Hepatocyte (in vitro differentiated cells): ENCODE measurements around the gene TMEM45A.

Source experiments
- EZH2 ChIP-seq: fragments of 200-600 bp; sonication (generic); IDR thresholded peaks from 2 replicates; pipeline ENCODE4 v1.6.1; 2016; ENCODE audit warnings: antibody characterized with exemption, mild to moderate bottlenecking, borderline replicate concordance
- EZH2phosphoT487 ChIP-seq: fragments of 200-600 bp; sonication (generic); IDR thresholded peaks from one replicate; pipeline ENCODE4 v1.6.1; 2018; ENCODE audit warnings: antibody characterized with exemption, mild to moderate bottlenecking, low read depth, moderate library complexity; ENCODE audit not compliant: unreplicated experiment, severe bottlenecking
- TF ChIP-seq, protein P1 (sequence below): fragments of 200-600 bp; sonication (generic); IDR thresholded peaks from 2 replicates; pipeline ENCODE4 v1.5.1; 2016; ENCODE audit warnings: antibody characterized with exemption, mild to moderate bottlenecking; ENCODE audit not compliant: poor library complexity

DNA sequence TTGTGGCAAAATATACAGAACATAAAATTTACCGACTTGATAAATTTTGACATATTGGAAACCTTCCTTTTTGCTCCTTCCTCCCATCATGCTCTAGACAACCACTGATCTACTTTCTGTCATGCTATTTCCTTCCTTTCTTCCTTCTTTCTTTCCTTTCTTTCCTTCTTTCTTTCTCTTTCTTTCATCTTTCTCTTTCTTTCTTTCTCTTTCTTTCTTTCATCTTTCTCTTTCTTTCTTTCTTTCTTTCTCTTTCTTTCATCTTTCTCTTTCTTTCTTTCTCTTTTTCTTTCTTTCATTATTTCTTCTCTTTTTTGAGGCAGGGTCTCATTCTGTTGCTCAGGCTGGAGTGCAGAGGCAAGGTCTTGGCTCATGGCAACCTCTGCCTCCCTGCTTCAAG, 8.9 kb upstream of the TMEM45A start:
- TF ChIP-seq, protein P1, sequence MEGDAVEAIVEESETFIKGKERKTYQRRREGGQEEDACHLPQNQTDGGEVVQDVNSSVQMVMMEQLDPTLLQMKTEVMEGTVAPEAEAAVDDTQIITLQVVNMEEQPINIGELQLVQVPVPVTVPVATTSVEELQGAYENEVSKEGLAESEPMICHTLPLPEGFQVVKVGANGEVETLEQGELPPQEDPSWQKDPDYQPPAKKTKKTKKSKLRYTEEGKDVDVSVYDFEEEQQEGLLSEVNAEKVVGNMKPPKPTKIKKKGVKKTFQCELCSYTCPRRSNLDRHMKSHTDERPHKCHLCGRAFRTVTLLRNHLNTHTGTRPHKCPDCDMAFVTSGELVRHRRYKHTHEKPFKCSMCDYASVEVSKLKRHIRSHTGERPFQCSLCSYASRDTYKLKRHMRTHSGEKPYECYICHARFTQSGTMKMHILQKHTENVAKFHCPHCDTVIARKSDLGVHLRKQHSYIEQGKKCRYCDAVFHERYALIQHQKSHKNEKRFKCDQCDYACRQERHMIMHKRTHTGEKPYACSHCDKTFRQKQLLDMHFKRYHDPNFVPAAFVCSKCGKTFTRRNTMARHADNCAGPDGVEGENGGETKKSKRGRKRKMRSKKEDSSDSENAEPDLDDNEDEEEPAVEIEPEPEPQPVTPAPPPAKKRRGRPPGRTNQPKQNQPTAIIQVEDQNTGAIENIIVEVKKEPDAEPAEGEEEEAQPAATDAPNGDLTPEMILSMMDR: no peak
- TF ChIP-seq EZH2 (no peak), EZH2phosphoT487 (no peak)
